Measurements from ENCODE around the gene EDDM13.
"Not testable (repeated sequence)": the region's sequence is repeated elsewhere in the genome, so short reads cannot be mapped to it uniquely, and the experiment has no call there.

Gene EDDM13

DNA sequence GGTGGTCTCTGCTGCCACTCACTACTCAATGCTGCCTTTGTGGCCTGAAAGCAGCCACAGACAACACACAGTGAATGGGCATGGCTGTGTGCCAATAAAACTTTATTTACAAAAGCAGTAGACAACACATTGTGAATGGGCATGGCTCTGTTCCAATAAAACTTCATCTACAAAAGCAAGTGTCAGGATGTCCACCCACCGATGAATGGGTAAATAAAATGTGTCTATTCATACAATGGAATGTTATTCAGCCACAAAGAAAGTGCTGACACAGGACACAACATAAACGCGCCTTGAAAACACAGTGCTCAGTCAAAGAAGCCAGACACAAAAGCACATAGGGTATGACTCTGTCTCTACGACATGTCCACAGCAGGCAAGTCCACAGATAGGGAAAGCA lies 22.0 kb downstream of the EDDM13 start:
- no peak for DNase-seq (ENCODE audit: extremely low read depth in 1 of 2, low read depth in 1 of 2)

GRCh38 chr19:56295531-56296455 lies 23.2 kb downstream of the EDDM13 start:
- no peak for DNase-seq (ENCODE audit: extremely low read depth in 1 of 2, low read depth in 1 of 2)

DNA sequence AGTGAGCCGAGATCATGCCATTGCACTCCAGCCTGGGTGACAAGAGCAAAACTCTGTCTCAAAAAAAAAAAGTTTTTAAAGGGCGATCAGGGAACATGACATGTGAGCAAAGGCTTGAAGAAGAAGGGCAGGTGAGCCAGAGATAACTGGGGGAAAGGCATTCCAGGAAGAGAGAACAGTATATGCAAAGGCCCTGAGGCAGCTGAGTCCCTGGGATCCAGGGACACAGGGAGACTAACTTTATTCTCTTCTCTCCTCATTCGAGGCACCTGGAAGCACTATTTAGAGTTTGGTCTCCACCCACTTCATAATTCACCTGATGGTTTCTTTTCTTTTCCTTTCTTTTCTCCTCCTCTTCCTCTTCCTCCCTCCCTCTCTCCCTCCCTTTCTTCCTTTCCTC lies 24.5 kb downstream of the EDDM13 start:
- no peak for DNase-seq (ENCODE audit: extremely low read depth in 1 of 2, low read depth in 1 of 2)

GRCh38 chr19:56299688-56300087 lies 27.1 kb downstream of the EDDM13 start:
- no peak for DNase-seq (ENCODE audit: extremely low read depth in 1 of 2, low read depth in 1 of 2)

DNA sequence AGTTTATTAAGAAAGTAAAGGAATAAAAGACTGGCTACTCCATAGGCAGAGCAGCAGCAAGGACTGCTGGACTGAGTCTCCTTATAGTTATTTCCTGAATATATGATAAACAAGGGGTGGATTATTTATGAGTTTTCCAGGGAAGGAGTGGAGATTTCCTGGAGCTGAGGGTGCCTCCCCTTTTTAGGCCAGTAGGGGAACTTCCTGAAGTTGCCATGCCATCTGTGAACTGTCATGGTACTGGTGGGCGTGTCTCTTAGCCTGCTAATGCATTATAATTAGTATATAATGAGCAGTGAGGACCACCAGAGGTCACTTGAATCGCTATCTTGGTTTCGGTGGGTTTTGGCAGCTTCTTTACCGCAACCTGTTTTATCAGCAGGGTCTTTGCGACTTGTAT lies 28.6 kb downstream of the EDDM13 start:
- no peak for DNase-seq (ENCODE audit: extremely low read depth in 1 of 2, low read depth in 1 of 2)

- DNase-seq (ENCODE audit: extremely low read depth in 1 of 2, low read depth in 1 of 2), result no peak
Measured at GRCh38 chr19:56301886-56302620, 29.5 kb downstream of the EDDM13 start.

DNA sequence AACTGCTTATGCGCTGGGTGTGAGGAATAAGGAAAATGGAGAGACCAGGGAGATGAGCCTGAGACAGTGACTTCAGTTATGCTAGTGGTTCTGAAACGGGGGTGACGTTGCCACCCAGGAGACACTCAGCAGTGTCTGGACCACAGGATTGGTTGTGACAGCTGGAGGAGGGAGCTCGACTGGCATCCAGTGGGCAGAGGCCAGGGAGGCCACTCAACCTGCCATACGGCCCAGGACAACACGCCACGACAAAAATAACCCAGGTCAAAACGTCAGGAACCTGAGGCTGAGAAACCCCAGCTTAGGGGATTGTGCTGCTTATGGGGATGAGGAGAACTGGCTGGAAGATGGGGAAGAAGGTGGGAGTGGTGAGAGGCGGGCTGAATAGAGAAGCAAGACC lies 31.7 kb downstream of the EDDM13 start:
- no peak for DNase-seq (ENCODE audit: extremely low read depth in 1 of 2, low read depth in 1 of 2)

GRCh38 chr19:56306016-56306415 lies 33.5 kb downstream of the EDDM13 start:
- no peak for DNase-seq (ENCODE audit: extremely low read depth in 1 of 2, low read depth in 1 of 2)

- DNase-seq (ENCODE audit: extremely low read depth in 1 of 2, low read depth in 1 of 2), result not testable (repeated sequence)
Measured at GRCh38 chr19:56307062-56307461, 34.5 kb downstream of the EDDM13 start.

DNA sequence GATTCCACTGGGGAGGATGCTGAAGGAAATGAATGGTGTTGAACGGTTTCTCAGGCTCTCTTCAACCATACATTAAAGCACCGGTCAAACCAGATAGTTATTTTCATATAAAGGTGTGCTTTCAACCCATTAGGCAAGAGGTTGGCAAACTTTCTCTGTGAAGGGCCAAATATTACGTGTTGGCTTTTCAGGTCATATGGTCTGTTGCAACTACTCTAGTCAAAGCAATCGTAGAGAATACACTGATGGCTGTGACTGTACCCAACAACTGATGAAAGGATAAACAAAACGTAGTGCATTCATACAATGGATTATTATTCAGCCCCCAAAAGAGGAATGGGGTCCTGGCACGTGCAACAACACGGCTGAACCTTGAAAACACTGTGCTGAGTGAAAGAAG lies 36.2 kb downstream of the EDDM13 start:
- DNase-seq (ENCODE audit: extremely low read depth in 1 of 2, low read depth in 1 of 2), result no peak

- peak in 1 of 2 donors; percentile 37 for DNase-seq (ENCODE audit: extremely low read depth in 1 of 2, low read depth in 1 of 2)
Measured at GRCh38 chr19:56309511-56310185, 37.1 kb downstream of the EDDM13 start.

DNA sequence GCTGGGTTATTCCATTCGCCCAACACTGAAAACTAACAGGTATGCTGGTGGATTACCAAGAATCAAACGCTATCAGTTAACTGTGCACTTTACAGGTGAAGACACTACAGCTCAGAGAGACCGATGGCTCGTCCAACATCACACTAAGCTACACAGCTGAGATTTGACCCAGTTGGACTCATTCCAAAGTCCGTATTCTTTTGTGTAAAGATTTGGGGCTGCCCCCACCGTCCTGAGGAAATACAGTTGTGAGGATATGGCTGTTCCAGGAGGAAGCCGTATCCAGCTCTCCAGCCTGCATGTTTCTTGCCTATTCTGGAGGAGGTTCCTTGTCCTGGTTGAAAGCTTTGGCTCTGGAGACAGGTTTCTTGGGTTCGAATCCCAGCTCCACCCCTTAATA lies 37.9 kb downstream of the EDDM13 start:
- no peak for DNase-seq (ENCODE audit: extremely low read depth in 1 of 2, low read depth in 1 of 2)

DNA sequence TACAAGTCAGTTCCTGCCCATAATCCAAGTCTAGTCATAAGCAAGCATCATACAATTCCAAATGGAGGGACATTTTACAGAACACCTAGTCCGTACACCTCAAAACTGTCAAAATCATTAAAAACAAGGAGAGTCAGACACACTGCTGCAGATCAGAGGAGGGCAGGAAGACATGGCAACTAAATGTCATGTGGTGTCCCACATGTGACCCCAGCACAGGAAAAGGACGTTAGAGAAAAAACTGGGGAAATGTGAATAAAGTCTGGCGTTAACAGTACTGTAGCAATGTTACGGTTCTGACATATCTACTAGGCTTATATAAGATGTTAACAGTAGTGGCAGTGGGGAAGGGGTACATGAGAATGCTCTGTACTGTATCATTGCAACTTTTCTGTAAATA lies 39.8 kb downstream of the EDDM13 start:
- no peak for DNase-seq (ENCODE audit: extremely low read depth in 1 of 2, low read depth in 1 of 2)

DNA sequence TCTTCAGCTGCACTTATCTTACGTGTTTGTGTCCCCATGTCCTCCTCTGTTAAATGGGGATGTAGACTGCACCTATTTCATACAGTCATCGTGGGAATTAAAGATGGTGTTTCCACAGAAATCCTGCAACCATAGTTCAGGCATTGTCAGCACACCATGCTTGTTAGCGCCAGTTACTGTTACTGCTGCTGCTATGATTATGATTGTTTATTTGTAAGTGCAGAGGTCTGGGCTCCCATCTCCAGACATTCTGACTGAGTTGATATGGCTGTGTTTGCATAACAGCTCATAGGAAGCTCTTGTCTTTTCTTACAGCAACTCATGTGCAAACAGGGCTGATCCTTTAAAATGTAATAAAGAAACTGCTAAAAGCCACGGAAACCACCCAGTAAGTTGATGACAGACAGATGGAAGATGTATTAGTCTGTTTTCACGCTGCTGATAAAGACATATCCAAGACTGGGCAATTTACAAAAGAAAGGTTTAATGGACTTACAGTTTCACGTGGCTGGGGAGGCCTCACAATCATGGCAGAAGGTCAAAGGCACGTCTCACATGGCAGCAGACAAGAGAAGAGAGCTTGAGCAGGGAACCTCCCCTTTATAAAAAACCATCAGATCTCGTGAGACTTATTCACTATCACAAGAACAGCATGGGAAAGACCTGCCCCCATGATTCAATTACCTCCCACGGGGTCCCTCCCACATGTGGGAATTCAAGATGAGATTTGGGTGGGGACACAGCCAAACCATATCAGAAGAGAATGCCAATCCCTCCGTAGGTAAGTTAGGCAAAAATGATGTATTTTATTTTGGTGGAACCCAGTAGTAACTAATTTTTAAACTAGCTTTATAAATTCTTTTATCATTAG lies 40.5 kb downstream of the EDDM13 start:
- DNase-seq (ENCODE audit: extremely low read depth in 1 of 2, low read depth in 1 of 2), result no peak

GRCh38 chr19:56314018-56314380 lies 41.5 kb downstream of the EDDM13 start:
- no peak for DNase-seq (ENCODE audit: extremely low read depth in 1 of 2, low read depth in 1 of 2)

GRCh38 chr19:56314381-56315076 lies 42.0 kb downstream of the EDDM13 start, which contains the start of gene ZSCAN5A:
Gene ZSCAN5A, minus strand, starts transcription at chr19:56314839. Its CDS starts 89,793 bp downstream, at chr19:56225046.
- peak; percentile 93 to 98 for DNase-seq (ENCODE audit: extremely low read depth in 1 of 2, low read depth in 1 of 2)

DNA sequence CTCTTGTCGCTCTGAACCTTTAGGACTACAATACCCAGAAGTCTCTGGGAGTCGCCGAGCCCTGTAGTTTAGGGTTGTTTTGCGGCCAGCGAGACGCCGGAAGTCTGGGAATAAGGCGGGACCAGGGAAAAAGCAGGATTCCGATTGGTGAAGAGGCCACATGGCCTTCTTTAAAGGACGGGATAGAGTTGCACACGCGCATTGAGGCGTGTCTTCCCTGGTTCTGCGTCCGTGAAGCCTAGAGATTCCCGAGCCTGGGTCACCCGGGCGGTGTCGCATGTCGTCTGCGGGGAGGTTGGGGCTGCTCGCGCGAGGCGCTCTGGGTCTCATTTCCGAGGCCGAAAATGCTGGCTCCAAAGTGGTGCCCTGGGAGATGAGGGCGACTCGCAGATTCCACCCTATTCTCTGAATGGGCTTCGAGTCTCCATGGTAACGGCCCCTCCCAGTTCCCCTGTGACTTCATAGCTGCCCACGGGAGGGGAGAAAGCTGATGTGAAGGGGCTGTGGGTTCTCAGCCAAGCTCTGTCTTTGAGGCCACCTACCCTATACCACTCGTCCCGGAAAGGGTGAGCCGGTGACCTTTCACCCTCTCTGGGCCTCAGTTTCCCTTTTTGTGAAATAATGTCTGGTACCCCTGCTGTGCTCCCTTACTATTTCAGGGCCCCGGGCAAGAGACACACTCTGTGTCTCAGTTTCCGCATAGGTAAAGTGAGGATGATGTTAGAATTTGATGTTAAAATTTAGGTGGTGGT lies 42.7 kb downstream of the EDDM13 start:
- peak; percentile 74 to 79 for DNase-seq (ENCODE audit: extremely low read depth in 1 of 2, low read depth in 1 of 2)

DNA sequence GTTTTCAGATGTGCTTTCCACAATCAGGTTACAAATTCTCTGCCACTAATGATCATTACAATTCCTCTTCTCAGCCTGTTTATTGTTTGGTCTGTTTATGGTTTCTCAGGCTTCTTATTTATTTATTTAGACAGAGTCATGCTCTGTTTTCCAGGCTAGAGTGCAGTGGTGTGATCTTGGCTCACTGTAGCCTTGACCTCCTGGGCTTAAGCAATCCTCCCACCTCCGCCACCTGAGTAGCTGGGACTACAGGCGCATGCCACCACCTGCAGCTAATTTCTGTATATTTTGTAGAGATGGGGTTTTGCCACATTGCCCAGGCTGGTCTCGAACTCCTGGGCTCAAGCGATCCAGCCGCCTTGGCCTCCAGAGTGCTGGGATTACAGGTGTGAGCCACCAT lies 44.2 kb downstream of the EDDM13 start:
- no peak for DNase-seq (ENCODE audit: extremely low read depth in 1 of 2, low read depth in 1 of 2)

DNA sequence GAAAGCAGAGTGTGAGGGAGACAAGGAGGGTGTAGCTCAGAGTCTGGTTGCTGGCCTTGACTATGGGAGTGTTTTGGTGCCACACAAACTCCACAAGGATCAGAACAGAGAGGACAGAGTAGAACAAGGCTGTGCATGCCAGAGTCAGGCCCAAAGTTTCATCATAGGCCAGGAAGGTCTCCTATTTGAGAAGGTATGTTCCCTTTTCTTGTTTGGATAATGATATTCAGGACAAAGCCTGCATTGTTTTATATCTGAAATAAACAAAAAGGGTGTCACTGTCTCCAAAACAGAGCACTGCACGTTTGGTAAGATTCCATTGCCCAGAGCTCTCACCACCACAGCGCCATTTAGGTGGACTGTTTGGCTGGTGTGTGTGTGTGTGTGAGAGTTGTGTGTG lies 45.2 kb downstream of the EDDM13 start:
- DNase-seq (ENCODE audit: extremely low read depth in 1 of 2, low read depth in 1 of 2), result no peak
